Measurements from ENCODE around the gene SEMA5B.

SEMA5B gene

DNA sequence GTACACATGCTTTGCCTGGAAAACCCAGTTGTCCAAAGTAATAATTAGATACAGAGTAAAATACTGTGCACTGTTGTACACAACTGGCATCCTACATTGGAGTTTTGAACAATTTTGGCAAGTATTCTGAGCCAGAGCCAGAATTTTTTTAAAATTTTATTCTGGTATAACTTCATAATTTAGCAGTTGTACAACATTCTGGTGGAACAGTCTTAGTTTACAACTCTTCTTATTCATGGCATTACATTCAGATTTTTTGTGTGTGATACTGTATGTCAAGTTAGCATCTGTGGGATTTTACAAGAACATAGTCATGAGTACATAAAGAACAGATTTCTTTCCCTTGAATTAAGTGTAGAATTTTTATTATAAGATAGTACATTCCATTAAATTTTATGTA lies 165.2 kb downstream of the SEMA5B start:
- H3K36me3 ChIP-seq (ENCODE audit: insufficient read depth, low read length) = peaks cover 7% of the 10 kb centered on the region

More for the DNA sequence above, 165.2 kb downstream of the SEMA5B start:
- Histone ChIP-seq H3K27me3 (ENCODE audit: control insufficient read depth in 1 of 2, insufficient read depth in 2 of 2, low read length in 2 of 2) (no peaks in the 10 kb centered on the region), H3K4me3 (ENCODE audit: low read depth in 1 of 2, low read length in 2 of 2) (no peak overlapping the region), H3K27ac (ENCODE audit: low read depth, low read length) (no peak overlapping the region), H3K9ac (ENCODE audit: low read length) (no peak overlapping the region), H3K4me1 (ENCODE audit: insufficient read depth, low read length) (no peaks in the 10 kb centered on the region), H3K9me3 (ENCODE audit: low read length) (no peaks in the 10 kb centered on the region)

Measured in muscle layer of colon (tissue), 2 donors.